ENCODE results near the gene KRT23.

KRT23 gene, protein sequence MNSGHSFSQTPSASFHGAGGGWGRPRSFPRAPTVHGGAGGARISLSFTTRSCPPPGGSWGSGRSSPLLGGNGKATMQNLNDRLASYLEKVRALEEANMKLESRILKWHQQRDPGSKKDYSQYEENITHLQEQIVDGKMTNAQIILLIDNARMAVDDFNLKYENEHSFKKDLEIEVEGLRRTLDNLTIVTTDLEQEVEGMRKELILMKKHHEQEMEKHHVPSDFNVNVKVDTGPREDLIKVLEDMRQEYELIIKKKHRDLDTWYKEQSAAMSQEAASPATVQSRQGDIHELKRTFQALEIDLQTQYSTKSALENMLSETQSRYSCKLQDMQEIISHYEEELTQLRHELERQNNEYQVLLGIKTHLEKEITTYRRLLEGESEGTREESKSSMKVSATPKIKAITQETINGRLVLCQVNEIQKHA

DNA sequence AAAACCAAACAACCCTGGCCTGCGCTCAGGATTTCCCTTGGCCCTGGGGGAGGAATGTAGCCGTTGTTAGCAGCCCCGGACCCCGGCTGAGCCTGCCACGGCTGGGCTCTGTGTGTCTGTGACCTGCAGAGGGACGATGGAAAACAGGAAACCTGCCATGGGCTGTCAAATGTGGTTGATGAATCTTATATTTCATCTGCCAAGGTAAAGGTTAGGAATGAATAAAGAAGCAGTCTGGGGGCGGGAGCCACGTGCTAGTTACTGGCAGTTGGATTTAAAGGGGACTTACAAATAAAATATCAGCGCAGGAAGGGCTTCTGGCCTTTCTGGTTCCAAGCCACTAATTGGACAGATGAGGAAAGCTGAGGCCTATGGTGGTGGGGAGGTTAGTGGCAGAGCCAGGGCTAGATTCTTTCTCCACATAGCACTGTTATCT lies at the start of gene KRT23:
KRT23 (minus strand) TSS at position 263 of the 436 bp plus-strand sequence. CDS start 1,043 bp downstream, outside the sequence.
- DNase-seq: peak; percentile 4

DNA sequence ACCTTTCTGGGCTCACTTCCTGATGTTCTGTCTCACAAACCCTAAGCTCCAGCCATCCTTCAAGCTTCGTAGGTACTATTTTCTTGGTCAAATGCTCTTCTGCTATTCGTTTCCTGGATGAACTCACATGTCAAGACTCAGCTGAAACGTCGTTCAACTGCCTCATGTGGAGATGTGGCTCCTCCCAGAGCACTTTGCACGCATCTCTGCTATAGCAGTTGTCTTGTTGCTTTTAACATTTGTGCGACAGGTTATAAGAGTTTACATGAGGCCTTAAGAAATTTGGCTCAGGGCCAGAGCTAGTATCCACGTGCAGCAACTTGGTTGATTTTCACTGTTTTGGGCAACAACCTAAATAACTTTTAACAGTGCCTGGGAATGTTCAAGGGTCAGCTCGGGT lies 49.5 kb upstream of the KRT23 start:
- DNase-seq: no peak

DNA sequence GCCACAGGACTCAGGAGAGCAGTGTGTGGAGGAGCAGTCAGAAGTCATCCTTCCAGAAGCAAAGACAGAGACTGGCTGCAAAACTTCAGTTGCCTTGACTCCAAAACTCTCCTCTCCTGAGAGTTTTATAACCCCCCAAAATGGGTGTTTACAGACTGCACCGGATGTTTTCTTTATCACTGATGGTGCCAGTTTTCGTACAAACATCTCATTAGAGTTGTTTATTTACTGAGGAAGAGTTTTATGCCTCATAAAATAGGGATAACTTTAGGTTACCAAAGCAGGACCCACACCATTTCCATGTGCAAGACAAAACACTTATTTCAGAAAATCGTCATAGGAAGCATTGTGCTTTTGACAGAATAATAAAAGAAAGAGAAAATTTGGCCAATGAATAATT lies 46.8 kb upstream of the KRT23 start, which contains the start of gene KRT40:
KRT40 (minus strand) TSS at position 101 of the 400 bp plus-strand sequence; CDS start at position 48, 53 bp downstream.
- DNase-seq: no peak

DNA sequence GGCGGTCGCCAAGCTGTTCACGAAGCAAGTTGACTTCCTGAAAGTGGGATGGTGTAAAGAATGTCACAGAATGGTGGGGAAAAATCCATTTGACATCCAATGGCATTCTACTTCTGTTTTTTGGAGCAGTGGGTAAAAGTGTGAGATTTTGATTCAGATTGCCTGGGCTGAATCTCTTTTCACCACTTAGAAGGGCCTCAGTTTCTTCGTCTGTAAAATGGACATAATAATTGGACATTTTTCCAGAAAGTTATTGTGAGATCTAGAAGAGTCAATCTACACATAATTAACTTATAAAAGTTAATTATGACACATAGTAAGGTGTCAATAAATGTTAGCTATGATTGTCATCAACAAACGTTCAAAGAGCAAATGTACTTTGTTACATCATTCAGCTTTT lies 43.7 kb upstream of the KRT23 start:
- no peak for DNase-seq

DNA sequence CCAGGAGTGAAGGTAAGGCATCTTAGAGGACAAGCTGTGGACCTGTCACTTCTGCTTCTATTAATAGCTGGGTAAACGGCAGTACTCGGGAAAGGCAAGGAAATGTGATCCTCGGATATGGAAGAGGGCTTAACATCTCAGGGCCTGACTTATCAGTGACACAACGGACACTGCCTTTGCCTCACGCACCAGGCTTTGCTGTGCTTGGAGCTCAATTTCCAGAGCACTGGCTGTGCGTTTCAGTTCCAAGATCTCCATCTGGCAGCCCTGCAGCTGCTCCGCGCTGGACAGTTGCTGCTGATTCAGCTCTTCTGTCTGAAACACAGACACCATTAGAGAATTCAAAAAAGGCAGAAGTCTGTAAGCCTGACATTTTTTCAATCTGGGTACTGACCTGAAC lies 43.1 kb upstream of the KRT23 start:
- DNase-seq: no peak

DNA sequence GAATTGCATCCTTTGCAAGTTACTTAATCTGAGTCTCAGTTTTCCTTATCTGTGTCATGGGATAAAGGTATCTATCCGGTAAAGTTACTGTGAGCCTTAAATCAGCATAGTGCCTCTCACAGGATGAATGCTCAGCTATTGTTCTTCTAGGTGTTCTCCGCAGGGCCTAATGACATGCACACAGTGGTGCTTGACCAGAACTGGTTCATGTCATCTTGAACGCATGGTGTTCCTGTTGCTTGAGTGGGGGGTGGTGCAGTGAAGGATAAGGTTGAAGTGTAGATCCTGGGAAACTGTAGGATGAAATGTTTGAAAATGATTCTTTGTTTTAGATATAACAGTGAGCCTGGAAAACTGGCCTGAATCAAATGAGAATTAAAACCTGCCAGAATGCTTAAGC lies 42.7 kb upstream of the KRT23 start:
- DNase-seq: no peak

DNA sequence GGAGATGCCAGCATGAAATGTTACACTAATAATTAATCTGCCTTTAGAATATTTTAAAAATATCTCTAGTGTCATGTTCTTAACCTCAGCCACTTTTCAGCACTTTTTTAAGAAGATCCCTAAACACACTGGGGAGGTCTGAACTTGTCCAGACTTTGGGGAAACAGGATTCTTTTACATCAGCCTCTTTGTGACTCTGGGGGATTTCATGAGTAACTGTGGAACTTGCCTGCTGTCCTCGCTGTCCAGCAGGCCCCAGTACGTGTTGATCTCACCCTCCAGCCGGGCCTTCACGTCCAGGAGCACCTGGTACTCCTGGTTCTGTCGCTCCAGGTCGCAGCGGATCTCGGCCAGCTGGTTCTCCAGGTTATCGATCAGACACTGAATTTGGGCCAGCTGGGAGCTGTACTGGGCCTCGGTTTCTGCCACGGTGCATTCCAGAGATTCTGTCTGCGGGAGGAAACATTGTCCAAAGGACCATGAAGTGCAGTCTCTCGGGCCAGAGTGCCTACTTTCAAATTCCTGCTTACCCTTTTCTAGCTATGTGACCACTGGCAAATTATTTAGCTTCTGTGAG lies 41.2 kb upstream of the KRT23 start:
- no peak for DNase-seq

DNA sequence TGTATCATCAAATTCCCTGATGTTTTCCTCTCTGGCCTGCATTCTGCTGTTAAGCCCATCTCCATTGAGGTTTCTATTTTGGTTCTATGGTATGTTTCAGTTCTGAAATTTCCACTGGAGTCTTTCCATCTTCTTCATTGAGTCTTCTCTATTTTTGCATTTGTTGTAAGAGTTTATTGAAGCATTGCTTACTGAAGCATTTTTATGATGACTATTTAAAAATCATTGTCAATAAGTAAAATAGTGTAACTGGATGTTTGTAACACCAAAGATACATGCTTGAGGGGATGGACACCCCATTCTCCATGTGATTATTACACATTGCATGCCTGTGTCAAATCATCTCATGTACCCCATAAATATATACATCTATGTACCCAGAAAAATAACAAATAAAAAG lies 38.1 kb upstream of the KRT23 start:
- DNase-seq: no peak

DNA sequence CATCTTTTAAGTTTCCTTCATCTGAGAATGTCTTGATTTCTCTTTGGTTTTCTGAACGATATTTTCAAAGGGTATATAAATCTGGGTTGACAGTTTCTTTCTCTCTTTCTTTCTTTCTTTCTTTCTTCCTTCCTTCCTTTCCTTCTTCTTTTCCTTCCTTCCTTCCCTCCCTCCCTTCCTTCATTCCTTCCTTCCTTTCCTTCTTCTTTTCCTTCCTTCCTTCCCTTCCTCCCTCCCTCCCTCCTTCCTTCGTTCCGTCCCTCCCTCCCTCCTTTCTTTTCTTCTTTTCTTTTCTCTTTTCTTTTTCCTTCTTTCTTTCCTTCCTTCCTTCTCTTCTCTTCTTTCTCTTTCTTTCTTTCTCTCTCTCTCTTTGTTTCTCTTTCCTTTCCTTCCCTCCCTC lies 36.9 kb upstream of the KRT23 start:
- DNase-seq: no peak

DNA sequence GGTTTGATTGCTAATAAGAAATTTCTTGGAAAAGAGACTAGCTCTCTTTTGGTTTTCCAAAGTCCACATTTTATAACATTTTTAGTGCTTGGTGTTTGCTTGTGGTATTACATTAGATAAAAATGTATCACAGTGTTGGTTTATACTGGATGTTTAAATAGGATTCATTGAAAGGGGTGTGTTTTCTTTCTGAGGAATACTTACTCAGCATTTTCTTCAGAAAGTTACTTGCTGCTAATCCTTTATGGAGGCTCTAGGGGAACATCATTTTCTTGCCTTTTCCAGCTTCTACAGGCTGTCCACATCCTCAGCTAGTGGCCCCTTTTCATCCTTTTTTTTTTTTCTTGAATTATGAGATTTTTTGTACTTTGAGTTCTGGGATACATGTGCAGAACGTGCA lies 30.1 kb upstream of the KRT23 start:
- DNase-seq: no peak

DNA sequence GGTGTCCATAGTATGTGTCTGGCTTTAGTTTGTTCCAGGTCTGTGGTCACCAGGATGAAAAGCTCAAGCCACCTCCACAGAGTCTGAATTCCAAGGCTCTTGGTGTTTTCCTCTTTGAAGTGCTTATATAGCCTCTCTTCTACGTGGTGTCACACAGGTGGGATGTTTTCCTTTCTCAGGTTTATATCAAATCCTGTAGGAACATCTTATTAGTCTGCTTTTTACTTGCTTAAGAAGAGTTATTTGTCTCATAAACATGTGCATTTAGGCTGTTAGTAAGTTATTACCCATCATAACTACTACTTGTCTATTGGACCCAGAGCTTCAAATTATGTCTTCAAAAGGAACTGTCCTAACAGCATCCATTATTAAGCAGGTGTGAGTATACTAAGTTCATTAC lies 29.4 kb upstream of the KRT23 start, which contains the start of gene KRT39:
KRT39 (minus strand) TSS at position 101 of the 400 bp plus-strand sequence; CDS start at position 9, 92 bp downstream.
- DNase-seq: no peak

DNA sequence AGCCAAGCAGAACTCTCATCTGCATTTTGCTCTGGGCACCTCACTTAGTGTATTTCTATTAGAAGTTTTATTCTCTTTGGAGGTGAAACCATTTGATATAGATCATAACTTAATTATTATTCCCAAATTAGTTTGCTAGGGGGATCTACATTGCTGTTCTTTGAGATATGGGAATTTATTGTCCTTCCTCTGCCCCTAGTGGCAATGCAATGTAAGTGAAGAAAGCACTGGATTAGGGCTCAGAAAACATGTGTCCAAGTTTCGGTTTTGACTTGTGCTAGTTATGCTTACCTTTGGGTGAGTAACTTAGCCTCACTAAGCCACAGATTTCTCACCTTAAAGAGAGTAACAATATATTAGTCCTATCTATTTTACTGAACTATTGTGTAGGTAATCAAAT lies 26.4 kb upstream of the KRT23 start:
- DNase-seq: peak; percentile 19

DNA sequence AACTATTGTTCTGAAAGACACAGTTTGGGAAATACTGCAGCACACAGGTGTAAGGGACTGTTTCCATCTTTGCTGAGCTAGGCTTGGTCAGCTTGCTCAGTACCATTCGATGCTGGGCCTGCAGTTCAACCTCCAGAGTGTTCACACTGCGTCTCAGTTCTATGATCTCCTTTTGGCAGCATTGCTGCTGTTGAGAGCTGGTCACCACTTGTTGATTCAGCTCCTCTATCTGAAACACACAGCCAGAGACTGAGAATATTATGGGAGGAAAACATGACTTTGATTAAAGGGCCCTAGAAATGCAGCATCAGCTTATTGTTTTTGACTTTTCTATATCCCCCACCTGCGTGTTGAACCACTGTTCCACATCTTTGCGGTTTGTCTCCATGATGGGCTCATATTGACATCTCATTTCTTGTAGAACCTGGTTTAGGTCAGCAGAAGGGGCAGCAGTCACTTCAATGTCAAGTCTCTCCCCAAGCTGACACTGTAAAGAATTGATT lies 24.7 kb upstream of the KRT23 start:
- no peak for DNase-seq

DNA sequence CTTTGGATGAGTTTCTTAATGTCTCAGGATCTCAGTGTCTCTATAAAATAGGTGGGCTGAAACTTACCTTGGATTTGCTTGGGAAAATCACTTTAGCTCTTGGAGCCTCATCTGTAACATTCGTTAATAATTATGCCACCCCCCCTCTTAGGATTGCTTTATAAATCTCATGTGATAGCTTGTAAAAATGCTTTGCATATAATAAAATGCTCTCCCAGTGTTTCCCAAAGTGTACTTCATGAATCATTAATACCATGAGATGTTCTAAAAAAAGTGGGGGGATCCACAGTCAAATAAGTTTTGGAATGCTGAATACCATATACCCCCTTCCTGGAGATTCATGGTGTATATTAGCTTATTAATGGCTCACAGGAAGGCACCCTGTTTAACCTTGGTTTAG lies 24.1 kb upstream of the KRT23 start:
- no peak for DNase-seq

DNA sequence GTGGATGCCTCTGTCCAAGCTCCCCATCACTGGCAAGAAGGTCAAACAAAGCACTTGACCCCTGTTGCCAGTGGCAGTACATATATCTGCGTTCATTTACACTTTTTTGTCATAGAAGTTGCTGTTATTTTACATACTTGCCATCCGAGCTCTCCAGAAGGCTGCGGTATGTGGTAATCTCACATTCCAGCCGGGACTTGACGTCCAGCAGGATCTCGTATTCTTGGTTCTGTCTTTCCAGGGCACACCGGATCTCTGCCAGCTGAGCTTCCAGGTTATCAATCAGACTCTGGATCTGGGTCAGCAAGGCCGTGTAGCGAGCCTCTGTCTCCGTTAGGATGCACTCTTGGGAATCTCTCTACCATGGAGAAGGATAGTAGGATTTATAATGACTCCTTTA lies 22.7 kb upstream of the KRT23 start:
- no peak for DNase-seq

DNA sequence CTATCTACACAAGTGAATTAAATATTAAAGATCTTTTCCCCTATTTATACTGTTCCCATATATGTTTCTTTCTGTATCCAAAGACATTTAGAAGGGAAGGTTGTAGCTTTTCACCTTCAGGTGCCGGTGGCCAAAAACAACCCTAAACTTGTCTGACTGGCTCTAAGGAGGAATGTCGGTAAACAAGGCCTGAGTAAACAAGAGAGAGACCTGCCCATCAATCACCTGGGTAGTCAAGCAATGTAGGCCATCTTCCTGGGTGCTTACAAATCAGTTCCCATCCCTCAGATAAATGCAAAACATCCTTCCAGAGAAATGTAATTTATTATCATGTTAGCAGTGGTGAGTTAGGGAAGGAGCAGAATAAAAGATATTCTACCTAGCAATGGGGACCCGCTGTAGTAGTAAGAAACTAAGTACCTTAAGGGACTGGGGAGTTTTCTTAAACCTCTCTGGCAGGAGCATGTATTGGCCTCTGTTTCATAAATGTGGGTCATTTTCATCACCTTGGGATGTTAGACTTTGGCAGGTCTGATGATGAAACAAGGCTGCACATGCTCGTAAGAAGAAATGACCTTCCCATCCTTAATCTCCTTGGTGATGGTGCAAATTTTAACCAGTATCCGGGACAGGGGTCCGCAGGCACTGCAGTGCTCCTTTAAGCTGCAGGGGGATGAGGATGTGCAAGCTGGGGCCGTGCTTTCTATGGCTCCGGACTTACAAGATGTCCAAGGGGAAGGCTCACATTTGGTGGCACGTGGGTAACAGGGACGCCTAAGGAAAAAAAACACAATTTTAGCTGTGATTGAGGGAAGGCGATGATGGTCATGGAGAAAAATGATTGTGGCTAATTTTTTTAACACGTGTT lies 20.9 kb upstream of the KRT23 start:
- no peak for DNase-seq

DNA sequence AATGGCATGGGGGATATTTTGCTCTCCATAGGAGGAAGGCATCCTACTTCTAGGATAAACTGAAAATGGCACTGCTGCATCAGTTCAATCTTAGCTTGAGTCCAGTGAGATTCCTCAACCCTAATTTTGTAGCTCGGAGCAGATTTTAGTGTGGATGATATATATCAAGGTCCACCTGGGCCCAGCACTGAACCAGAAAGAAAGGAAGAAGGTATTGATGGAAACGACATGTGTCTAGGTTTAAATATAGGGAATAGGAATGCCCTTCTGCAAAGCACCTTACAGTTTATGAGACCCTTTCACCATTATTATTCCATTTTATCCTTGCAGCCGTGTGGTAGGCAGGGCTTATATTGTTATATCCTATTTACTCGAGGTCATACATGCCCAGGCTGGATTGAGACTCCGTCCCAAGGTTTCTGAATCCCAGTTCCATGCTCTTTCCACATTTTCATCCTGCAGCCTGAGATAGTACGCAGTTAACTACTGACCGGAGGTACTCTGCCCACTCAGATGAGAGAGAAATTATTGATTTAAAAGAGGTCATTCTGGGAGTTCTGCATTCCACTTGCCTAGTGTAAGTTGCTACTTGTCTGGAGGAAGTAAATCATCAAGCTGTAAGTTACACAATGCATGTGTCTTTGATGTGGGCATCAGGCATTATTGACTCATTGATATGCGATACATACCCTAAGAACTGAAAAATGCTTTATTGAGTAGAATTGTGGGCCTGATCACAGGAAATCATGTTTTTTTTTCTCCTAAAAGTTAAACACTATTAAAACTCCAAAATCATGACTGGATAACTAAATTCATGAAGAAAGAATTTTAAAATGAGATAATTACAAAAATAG lies 19.2 kb upstream of the KRT23 start:
- no peak for DNase-seq

DNA sequence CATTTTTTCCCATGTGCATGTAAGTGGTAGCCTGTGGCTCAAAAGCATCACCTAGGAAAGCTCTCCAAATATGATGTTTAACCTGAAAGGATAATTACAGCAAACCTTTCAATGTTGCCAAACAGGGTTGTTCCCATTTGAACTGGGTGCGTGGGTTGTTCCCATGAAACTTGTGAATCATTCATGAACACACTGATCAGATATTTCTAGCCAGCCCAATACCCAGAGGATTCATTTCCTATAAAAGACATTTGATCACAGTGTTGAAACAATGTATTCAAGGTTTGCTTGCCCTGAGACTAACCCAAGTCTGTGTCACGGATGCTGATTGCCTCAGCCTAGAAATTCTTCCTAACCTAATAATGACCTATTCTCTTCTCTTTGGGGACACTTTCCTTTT lies 16.4 kb upstream of the KRT23 start:
- no peak for DNase-seq

DNA sequence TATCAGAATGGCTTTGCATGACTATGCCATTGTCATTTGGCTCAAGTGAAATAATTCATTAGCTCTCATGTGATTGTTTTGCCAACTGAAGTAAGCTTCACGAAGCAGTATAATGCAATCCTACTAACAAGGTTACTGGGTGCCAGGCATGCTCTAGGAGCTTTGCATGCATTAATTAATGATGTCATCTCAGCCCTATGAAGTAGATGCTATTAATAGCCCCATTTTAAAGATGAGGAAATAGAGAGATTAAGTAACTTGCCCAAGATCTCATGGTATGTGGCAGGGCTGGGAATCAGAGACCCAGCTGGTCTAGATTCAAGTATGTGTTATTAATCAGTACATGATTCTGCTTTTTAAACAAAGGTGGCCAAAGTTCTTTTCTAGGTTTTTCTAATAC lies 15.2 kb upstream of the KRT23 start:
- no peak for DNase-seq

DNA sequence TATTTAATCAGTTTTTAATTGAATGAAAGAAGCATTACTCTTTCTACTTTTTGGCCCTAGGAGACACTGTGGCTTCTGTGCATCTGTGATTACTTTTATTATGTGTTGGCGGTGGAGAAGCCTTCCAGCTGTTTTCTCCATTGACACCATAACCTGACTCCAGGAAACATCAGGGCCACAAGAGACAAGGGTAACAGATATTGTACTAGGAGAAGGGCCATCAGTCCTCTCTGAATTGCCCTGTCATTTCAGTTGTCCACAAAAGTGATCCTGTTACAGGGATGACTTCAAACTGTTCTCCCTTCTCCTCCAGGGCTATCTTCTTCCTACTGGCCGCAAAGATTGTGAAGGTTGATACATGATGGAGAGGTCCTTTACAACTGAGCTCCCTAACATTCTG lies 14.7 kb upstream of the KRT23 start:
- no peak for DNase-seq

DNA sequence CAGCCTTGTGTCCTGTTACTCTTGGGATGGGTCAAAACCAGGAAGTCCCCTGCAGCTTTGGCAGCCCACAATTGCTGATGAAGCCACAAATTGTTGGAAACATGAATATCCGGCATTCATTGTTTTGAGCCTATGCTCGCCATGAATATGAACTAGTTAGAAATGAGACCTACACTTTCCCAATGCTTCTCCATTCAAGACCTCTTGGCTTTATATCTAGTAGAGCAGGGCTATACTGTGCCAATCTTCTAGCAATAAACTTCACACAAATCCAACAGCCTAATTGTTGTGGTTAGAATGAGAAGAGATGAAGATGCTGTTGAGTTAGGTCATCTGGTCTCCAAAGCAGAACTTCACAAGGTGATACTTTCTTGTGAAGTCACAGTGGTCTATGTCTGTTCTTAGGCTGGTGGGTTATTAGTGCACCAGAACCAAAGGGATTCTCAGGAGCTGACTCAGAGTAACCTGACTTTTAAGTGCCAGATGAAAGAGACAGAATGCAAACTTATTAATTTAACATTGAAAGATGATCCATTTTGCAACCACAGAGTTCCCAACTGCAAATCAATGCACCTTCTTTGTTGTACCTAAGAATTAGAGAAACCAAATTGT lies 13.7 kb upstream of the KRT23 start:
- DNase-seq: no peak

DNA sequence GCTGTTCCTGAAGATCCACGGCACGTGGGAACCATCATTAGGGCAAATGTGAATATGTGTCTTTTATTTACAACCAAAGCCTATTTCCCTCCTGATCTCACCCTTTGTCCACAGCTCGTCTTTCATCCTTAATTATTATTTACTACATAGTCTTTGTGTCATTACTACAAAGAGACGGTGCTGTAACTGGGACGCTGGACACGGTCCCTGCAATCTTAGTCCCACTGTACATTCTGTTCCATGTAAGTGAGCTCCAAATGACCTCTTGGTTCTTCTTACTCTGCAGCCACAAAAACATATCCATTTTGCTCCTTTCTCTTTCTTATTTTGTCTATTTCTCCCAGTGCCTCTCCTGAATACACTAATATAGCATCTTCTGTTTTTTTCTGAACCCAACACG lies 12.7 kb upstream of the KRT23 start:
- no peak for DNase-seq
